Neural cell (in vitro differentiated cells): ENCODE measurements around the gene MAP2K4. TPM values are rescaled to one million over a fixed set of nuclear protein-coding genes. Genes with fewer than 3 reads are reported as not detected.

Experiments
- H2AFZ ChIP-seq: fragments of 200-600, 300-800 bp; sonication (generic), shearing (Covaris generic); 2 replicates; pipeline ENCODE4 v1.6.0; 2014; ENCODE audit warnings: low read depth, mild to moderate bottlenecking, antibody characterized with exemption, low read length, moderate library complexity
- H3F3A ChIP-seq: fragments of 200-600 bp; shearing (Covaris generic); 2 replicates; pipeline ENCODE4 v1.6.1; 2016; ENCODE audit warnings: mild to moderate bottlenecking, moderate library complexity, mixed read lengths, antibody characterized with exemption, low read length; ENCODE audit not compliant: insufficient read depth, poor library complexity, severe bottlenecking
- H3K27ac ChIP-seq: fragments of 200-600, 300-800 bp; sonication (generic), shearing (Covaris generic); 2 replicates; pipeline ENCODE4 v1.5.1; 2014; ENCODE audit warnings: mild to moderate bottlenecking, low read length, moderate library complexity
- H3K27me3 ChIP-seq: fragments of 300-800, 200-600 bp; sonication (generic), shearing (Covaris generic); 2 replicates; pipeline ENCODE4 v1.6.0; 2014; ENCODE audit warnings: mild to moderate bottlenecking, low read depth, low read length, moderate library complexity; ENCODE audit not compliant: insufficient read depth
- H3K36me3 ChIP-seq: fragments of 300-800, 200-600 bp; sonication (generic), shearing (Covaris generic); 2 replicates; pipeline ENCODE4 v1.5.1; 2014; ENCODE audit warnings: mild to moderate bottlenecking, antibody characterized with exemption, low read length, moderate library complexity; ENCODE audit not compliant: insufficient read depth
- H3K4me2 ChIP-seq: fragments of 300-800, 200-600 bp; sonication (generic), shearing (Covaris generic); 2 replicates; pipeline ENCODE4 v1.6.0; 2014; ENCODE audit warnings: mild to moderate bottlenecking, low read length
- H3K4me3 ChIP-seq: fragments of 300-800, 200-600 bp; sonication (generic), shearing (Covaris generic); 2 replicates; pipeline ENCODE4 v1.5.1; 2014; ENCODE audit warnings: mild to moderate bottlenecking, low read length, moderate library complexity
- H3K79me2 ChIP-seq: fragments of 200-600 bp; shearing (Covaris generic); replicated peaks from 2 replicates; pipeline ENCODE4 v1.6.0; 2014; ENCODE audit warnings: mild to moderate bottlenecking, low read length, moderate library complexity; ENCODE audit not compliant: insufficient read depth
- H3K9ac ChIP-seq: fragments of 300-800, 200-600 bp; sonication (generic), shearing (Covaris generic); 2 replicates; pipeline ENCODE4 v1.6.1; 2016; ENCODE audit warnings: mild to moderate bottlenecking, low read length, mixed read lengths
- H3K9me2 ChIP-seq: fragments of 200-600 bp; shearing (Covaris generic); 2 replicates; pipeline ENCODE4 v1.6.1; 2016; ENCODE audit warnings: mild to moderate bottlenecking, low read length, mixed read lengths; ENCODE audit not compliant: insufficient read depth
- H3K9me3 ChIP-seq: fragments of 200-600, 300-800 bp; sonication (generic), shearing (Covaris generic); 2 replicates; pipeline ENCODE4 v1.6.1; 2016; ENCODE audit warnings: mild to moderate bottlenecking, mixed run types, low read length, moderate library complexity, mixed read lengths
- H4K20me1 ChIP-seq: fragments of 200-600 bp; shearing (Covaris generic); 2 replicates; pipeline ENCODE4 v1.6.1; 2016; ENCODE audit warnings: mild to moderate bottlenecking, mixed run types; ENCODE audit not compliant: insufficient read depth
- EP300 ChIP-seq: fragments of 450-650 bp; conservative IDR thresholded peaks from 2 replicates; pipeline ENCODE4 v1.6.1; 2014; ENCODE audit warnings: antibody characterized with exemption, mild to moderate bottlenecking, moderate library complexity; ENCODE audit not compliant: poor library complexity, severe bottlenecking
- EZH2 ChIP-seq: fragments of 200-600, 300-800 bp; shearing (Covaris generic), sonication (generic); IDR thresholded peaks from 2 replicates; pipeline ENCODE4 v1.6.1; 2014; ENCODE audit warnings: antibody characterized with exemption, low read length, borderline replicate concordance, mild to moderate bottlenecking; ENCODE audit not compliant: insufficient read depth, poor library complexity, severe bottlenecking
- MXI1 ChIP-seq: fragments of 450-650 bp; conservative IDR thresholded peaks from 2 replicates; pipeline ENCODE4 v1.6.1; 2014; ENCODE audit warnings: antibody characterized with exemption, mild to moderate bottlenecking; ENCODE audit not compliant: poor library complexity, severe bottlenecking
- POLR2AphosphoS5 ChIP-seq: IDR thresholded peaks from 2 replicates; pipeline ENCODE4 v1.6.1; 2012
- RAD21 ChIP-seq: fragments of 450-650 bp; conservative IDR thresholded peaks from 2 replicates; pipeline ENCODE4 v1.6.1; 2014; ENCODE audit warnings: antibody characterized with exemption, mild to moderate bottlenecking, moderate library complexity
- SMC3 ChIP-seq: fragments of 450-650 bp; conservative IDR thresholded peaks from 2 replicates; pipeline ENCODE4 v1.6.1; 2014; ENCODE audit warnings: antibody characterized with exemption, mild to moderate bottlenecking, moderate library complexity; ENCODE audit not compliant: poor library complexity
- TAF1 ChIP-seq: IDR thresholded peaks from 2 replicates; pipeline ENCODE4 v1.6.1; 2012; ENCODE audit warnings: low read depth
- polyA plus RNA-seq: library from polyadenylated mRNA; depleted of rRNA; stranded (reverse); fragments of >200 nt; gene quantifications from 2 replicates; pipeline ENCODE4 v1.2.3, GENCODE V29; 2014
- TF ChIP-seq, protein P1 (sequence below): IDR thresholded peaks from 2 replicates; pipeline ENCODE4 v1.6.1; 2012; ENCODE audit warnings: borderline replicate concordance
- TF ChIP-seq, protein P2 (sequence below): fragments of 450-650 bp; IDR thresholded peaks from 2 replicates; pipeline ENCODE4 v1.5.1; 2014; ENCODE audit warnings: antibody characterized with exemption, mild to moderate bottlenecking, moderate library complexity; ENCODE audit not compliant: poor library complexity, severe bottlenecking

MAP2K4 gene
- polyA plus RNA-seq, 1 donor from 2014 or later = 78.4 TPM

DNA sequence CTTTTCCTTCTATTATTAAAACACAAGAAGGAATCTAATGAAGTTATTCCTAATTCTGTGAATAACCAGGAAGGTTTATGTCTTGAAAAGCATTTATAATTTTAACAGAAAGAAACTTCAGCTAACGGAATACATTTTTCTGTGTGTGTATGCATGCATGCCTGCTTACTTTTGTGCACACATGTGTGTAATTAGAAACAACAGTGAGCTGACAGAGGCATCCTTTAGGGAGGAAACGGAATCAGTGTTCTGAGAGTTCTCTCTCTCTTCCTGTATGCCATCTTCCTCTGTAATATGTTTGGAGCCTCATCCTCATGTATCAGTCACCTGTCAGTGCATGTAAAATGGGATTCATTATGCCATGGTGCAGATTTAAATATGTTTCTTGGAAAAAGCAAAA is 107.0 kb downstream of the MAP2K4 start:
- H4K20me1 ChIP-seq = no peaks in the 10 kb centered on the region
- H3K4me2 ChIP-seq = no peak overlapping the region
- H3K9me2 ChIP-seq = no peaks in the 10 kb centered on the region
- no peaks in the 10 kb centered on the region for H3K9me3 ChIP-seq
- H3K27ac ChIP-seq = no peak overlapping the region
- no peak overlapping the region for H3K9ac ChIP-seq
- H3K36me3 ChIP-seq = peaks cover 21% of the 10 kb centered on the region
- H3K79me2 ChIP-seq = no peaks in the 10 kb centered on the region
- no peak overlapping the region for H2AFZ ChIP-seq
- H3K27me3 ChIP-seq = no peaks in the 10 kb centered on the region
- no peak overlapping the region for H3K4me3 ChIP-seq
- H3F3A ChIP-seq = no peaks in the 10 kb centered on the region
- TF ChIP-seq RAD21 (no peak), EZH2 (no peak), SMC3 (no peak)
- TF ChIP-seq, protein P1, sequence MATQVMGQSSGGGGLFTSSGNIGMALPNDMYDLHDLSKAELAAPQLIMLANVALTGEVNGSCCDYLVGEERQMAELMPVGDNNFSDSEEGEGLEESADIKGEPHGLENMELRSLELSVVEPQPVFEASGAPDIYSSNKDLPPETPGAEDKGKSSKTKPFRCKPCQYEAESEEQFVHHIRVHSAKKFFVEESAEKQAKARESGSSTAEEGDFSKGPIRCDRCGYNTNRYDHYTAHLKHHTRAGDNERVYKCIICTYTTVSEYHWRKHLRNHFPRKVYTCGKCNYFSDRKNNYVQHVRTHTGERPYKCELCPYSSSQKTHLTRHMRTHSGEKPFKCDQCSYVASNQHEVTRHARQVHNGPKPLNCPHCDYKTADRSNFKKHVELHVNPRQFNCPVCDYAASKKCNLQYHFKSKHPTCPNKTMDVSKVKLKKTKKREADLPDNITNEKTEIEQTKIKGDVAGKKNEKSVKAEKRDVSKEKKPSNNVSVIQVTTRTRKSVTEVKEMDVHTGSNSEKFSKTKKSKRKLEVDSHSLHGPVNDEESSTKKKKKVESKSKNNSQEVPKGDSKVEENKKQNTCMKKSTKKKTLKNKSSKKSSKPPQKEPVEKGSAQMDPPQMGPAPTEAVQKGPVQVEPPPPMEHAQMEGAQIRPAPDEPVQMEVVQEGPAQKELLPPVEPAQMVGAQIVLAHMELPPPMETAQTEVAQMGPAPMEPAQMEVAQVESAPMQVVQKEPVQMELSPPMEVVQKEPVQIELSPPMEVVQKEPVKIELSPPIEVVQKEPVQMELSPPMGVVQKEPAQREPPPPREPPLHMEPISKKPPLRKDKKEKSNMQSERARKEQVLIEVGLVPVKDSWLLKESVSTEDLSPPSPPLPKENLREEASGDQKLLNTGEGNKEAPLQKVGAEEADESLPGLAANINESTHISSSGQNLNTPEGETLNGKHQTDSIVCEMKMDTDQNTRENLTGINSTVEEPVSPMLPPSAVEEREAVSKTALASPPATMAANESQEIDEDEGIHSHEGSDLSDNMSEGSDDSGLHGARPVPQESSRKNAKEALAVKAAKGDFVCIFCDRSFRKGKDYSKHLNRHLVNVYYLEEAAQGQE = no peak

DNA sequence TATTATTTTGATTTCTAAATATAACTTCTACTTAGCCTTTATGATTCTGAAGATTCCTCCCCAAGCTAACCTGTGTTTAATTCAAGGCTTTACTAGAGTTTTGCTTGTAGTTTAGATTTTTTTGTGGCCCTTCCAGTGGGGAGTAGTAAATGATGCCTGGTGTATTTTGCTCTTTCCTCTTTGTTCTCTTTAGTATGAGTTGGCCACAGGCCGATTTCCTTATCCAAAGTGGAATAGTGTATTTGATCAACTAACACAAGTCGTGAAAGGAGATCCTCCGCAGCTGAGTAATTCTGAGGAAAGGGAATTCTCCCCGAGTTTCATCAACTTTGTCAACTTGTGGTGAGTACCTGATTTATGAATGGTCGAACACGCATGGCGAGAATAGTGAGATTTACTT is 108.3 kb downstream of the MAP2K4 start:
- Histone ChIP-seq H2AFZ (no peak overlapping the region), H3K4me3 (no peak overlapping the region), H3K9me2 (no peaks in the 10 kb centered on the region), H3F3A (no peaks in the 10 kb centered on the region), H3K36me3 (peaks cover 21% of the 10 kb centered on the region), H3K9ac (no peak overlapping the region), H3K27me3 (no peaks in the 10 kb centered on the region), H3K9me3 (no peaks in the 10 kb centered on the region), H3K4me2 (no peak overlapping the region), H3K27ac (no peak overlapping the region), H4K20me1 (no peaks in the 10 kb centered on the region), H3K79me2 (no peaks in the 10 kb centered on the region)
- TF ChIP-seq, protein P2, sequence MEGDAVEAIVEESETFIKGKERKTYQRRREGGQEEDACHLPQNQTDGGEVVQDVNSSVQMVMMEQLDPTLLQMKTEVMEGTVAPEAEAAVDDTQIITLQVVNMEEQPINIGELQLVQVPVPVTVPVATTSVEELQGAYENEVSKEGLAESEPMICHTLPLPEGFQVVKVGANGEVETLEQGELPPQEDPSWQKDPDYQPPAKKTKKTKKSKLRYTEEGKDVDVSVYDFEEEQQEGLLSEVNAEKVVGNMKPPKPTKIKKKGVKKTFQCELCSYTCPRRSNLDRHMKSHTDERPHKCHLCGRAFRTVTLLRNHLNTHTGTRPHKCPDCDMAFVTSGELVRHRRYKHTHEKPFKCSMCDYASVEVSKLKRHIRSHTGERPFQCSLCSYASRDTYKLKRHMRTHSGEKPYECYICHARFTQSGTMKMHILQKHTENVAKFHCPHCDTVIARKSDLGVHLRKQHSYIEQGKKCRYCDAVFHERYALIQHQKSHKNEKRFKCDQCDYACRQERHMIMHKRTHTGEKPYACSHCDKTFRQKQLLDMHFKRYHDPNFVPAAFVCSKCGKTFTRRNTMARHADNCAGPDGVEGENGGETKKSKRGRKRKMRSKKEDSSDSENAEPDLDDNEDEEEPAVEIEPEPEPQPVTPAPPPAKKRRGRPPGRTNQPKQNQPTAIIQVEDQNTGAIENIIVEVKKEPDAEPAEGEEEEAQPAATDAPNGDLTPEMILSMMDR = no peak
- TF ChIP-seq POLR2AphosphoS5 = no peak

DNA sequence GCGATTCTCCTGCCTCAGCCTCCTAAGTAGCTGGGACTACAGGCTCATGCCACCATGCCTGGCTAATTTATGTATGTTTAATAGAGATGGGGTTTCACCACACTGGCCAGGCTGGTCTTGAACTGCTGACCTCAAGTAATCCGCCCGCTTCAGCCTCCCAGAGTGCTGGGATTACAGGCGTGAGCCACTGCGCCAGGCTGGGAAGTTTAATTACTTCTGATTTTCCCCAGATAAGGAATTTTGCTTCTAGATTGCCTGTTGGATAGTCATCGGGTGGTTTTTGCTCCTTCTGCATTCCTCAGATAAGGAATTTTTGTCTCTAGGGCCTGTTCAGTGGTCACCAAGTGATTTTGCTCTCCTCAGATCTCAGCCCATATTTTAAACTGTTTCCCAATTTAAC is 112.5 kb downstream of the MAP2K4 start:
- Histone ChIP-seq H2AFZ (no peak overlapping the region), H3K9ac (no peak overlapping the region), H3K4me2 (no peak overlapping the region), H3K79me2 (no peaks in the 10 kb centered on the region), H3K36me3 (peaks cover 8% of the 10 kb centered on the region), H3K9me2 (no peaks in the 10 kb centered on the region), H3K9me3 (no peaks in the 10 kb centered on the region), H3K27me3 (no peaks in the 10 kb centered on the region), H3K4me3 (no peak overlapping the region), H3K27ac (no peak overlapping the region), H3F3A (no peaks in the 10 kb centered on the region), H4K20me1 (no peaks in the 10 kb centered on the region)
- TF ChIP-seq MXI1 (no peak), RAD21 (no peak), EZH2 (no peak), SMC3 (no peak), EP300 (no peak), TAF1 (no peak), POLR2AphosphoS5 (no peak)
- TF ChIP-seq, protein P2 = no peak
- TF ChIP-seq, protein P1 = no peak
